HG03097 (cell line): Measurements from ENCODE around the gene PZP.
"Not testable (repeated sequence)": the region's sequence is repeated elsewhere in the genome, so short reads cannot be mapped to it uniquely, and the experiment has no call there.

Source experiments
- ATAC-seq: cut with Tn5 transposase; IDR thresholded peaks from one replicate; pipeline ENCODE4 v1.9.1; 2021; ENCODE audit not compliant: unreplicated experiment, low FRiP score

PZP gene

GRCh38 chr12:9208229-9208628, at the start of gene PZP:
TSS of gene PZP (minus strand) at chr12:9208395. CDS start at chr12:9208341, 54 bp downstream.
- ATAC-seq: no peak

GRCh38 chr12:9256758-9257405, 48.7 kb upstream of the PZP start:
- ATAC-seq: no peak

DNA sequence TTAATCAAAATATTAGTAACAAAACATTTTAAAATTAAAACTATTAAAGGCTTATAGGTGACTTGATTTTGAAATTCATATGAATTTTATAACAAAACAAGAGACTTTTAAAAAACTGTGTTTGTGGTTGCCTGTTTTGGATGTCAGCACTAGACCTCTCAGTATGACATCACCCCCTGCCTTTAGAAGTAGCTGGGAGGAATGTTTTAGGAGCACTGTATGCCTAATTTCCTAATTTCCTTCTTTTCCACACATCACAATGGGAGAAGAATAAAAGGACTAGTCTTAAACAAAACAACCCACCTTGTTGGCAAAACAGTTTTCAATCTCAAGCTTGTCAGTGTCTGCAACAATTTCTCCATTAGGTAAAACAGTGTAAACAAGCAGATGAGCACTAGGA, 48.1 kb upstream of the PZP start:
- no peak for ATAC-seq

- no peak for ATAC-seq
These were observed 47.6 kb upstream of the PZP start for GRCh38 chr12:9255837-9256236.

- ATAC-seq: no peak
These were observed 45.3 kb upstream of the PZP start for GRCh38 chr12:9253464-9253863.

- ATAC-seq: not testable (repeated sequence)
These were observed 44.6 kb upstream of the PZP start for GRCh38 chr12:9252791-9253190.

- no peak for ATAC-seq
These were observed 44.1 kb upstream of the PZP start for GRCh38 chr12:9252256-9252655.

DNA sequence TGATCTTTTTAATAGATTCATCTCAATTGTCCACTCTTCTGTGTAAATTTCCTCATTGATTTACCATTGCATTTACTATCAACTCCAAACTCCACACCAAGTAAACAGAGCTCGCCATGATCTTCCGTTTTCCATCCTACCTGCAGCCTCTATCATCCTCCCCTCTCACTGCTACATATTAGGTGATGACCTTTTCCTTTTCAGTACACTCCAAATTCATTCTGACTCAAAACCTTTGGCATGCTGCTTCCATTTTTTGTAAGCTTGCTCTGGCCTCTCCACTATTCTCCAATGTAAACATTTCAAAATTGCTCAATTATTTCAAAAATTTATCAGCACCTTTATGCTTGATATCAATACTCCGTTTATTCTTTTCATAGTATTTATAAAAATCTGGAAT, 40.2 kb upstream of the PZP start:
- ATAC-seq: no peak

- ATAC-seq: no peak
These were observed 36.7 kb upstream of the PZP start for GRCh38 chr12:9244894-9245293.

DNA sequence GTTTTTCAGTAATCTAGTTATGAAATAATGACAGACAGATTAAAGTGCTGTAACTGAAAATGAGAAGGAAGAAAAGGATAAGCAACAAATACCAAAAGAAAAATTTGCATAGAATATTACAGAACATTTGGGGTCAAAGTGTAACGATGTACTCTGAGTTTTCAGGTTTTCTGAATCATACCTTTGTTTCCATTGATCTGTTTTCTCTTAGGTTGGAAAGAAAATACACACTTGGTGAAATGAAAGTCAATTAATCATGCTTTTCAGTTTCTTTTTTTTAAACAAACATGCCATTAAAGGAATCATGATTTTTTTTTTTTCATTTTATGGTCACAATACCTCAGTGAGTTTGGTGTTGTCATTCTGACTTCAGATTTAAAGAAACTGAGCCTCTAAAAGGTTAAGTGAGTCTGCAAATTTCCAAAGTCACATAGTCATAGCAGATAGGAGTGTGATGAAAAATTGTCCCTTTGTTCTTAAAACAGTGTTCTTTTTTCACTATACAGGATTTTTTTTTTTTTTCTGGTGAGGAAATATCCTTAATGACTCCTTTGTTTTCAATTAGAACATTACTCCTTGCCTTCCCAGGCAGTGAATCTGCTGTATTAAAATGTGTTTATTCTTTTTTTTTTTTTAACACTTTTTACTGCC, 35.9 kb upstream of the PZP start:
- no peak for ATAC-seq

- ATAC-seq: no peak
These were observed 33.1 kb upstream of the PZP start for GRCh38 chr12:9241301-9241700.

DNA sequence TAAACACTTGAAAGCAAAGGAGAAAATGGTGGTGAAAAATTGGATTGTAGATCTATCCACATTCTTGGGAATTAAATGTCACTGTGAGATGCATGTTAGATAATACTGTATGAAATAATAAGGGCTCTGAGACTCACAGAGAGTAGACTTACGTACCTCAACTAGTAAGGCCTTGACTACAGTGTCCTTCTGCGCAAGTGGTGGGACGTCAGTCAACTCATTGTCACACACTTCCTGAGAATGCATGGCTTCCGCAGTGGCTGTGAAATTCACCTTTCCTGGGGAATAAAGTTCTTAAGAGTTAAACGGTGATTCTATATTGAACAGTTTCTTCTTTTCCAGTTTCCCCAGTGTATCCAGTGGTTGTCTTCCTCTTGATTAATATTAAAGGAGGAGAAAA, 32.6 kb upstream of the PZP start:
- ATAC-seq: no peak

- not testable (repeated sequence) for ATAC-seq
These were observed 31.9 kb upstream of the PZP start for GRCh38 chr12:9240004-9240635.

DNA sequence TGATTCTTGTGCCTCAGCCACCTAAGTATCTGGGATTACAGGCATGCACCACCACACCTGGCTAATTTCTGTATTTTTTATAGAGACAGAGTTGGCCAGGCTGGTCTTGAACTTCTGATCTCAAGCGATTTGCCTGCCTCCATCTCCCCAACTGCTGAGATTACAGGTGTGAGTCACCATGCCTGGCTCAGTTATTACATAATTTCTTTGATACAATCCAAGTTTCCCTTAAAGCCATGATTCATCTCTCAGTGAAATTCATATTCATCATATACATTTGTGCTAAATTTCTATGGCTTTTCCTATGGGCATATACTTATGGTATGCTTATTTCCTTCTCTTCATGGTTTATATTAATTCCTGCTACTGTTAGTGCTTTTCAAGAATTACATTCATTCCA, 29.1 kb upstream of the PZP start:
- ATAC-seq: no peak

- ATAC-seq: no peak
These were observed 27.3 kb upstream of the PZP start for GRCh38 chr12:9235519-9235918.

DNA sequence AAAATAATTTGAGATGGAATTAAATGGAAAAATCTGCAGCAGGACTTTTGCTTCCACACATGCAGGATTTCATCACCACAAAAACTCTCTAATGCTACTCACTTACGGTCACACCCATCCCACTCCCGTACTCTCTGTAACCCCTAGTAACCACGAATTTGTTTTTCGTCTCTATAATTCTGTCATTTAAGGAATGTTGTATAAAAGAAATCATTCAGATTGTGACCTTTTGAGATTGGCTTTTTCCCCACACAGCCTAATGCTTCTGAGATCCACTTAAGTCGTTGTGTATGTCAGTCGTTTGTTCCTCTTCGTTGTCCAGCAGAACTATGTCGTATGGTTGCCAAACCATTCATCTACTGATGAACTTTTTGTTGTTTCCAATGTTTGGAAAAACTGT, 19.8 kb upstream of the PZP start:
- ATAC-seq: no peak

GRCh38 chr12:9223830-9224229, 15.6 kb upstream of the PZP start:
- ATAC-seq: no peak

GRCh38 chr12:9221483-9221882, 13.3 kb upstream of the PZP start:
- ATAC-seq: no peak

DNA sequence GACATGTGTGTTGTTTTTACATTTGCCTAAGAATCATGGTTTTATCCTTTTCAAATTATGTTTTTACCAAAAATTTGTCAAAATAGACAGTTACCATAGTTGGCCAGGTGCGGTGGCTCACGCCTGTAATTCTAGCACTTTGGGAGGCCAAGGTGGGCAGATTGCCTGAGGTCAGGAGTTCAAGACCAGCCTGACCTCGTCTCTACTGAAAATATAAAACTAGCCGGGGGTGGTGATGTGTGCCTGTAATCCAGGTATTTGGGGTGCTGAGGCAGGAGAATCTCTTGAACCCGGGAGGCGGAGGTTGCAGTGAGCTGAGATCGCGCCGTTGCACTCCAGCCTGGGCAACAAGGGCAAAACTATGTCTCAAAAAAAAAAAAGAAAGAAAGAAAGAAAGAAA, 12.8 kb upstream of the PZP start:
- ATAC-seq: not testable (repeated sequence)

DNA sequence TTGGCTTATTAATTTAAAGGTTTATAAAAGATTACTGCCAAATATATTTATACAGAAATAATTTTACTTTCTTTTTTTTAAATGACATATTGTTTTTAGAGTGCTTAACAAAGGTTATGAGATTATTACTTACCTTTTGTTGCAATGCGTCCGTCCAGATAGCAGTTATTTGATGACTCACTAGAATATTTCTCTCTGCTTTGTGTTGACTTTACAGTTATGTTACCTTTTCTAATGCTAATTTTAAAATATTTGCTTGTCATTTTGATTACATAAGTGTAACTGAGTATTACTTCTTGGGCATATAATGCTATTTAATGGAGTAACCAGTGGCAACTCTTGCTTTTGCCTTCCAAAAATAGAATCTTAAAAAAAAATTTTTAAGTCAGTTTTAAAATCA, 6.3 kb upstream of the PZP start:
- ATAC-seq: no peak

DNA sequence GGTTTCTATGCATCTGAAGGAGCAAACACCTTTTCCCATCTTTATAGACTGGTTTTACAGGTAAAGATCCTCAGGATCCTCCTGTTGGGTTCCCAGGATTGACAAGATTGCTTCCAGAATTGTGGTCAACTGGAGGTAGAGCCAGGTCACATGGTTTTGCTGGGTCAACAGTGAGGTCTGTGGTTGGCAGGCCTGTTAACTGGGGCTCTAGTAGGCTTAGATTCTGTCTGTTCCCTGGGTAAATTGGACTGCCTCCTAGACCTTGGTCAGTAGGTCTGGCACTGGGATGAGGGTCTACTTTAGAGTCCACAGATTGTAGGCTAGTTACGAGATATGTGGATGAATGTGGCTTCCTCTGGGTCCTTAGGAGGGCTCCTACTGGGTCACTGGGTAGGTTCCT, 3.5 kb upstream of the PZP start:
- no peak for ATAC-seq

GRCh38 chr12:9204380-9204779, 3.8 kb downstream of the PZP start:
- ATAC-seq: no peak
